PFSK-1 (cell line): Measurements from ENCODE around the gene CNIH2.

ENCODE experiments used
- FOXP2 ChIP-seq: optimal IDR thresholded peaks from 2 replicates; pipeline ENCODE3; 2011; ENCODE audit warnings: borderline replicate concordance, control low read depth, inconsistent platforms; ENCODE audit not compliant: insufficient read depth; ENCODE audit errors: extremely low read length, extremely low read depth
- POLR2AphosphoS5 ChIP-seq: IDR thresholded peaks from 2 replicates; pipeline ENCODE4 v1.6.1; 2012; ENCODE audit warnings: low read depth, mild to moderate bottlenecking, control low read depth, low read length, moderate library complexity
- SIN3A ChIP-seq: IDR thresholded peaks from 2 replicates; pipeline ENCODE4 v1.6.1; 2012; ENCODE audit warnings: mild to moderate bottlenecking, low read length, moderate library complexity, borderline replicate concordance; ENCODE audit not compliant: insufficient read depth
- TAF1 ChIP-seq: IDR thresholded peaks from 2 replicates; pipeline ENCODE4 v1.6.1; 2012; ENCODE audit warnings: low read length, control low read depth, borderline replicate concordance; ENCODE audit not compliant: insufficient read depth
- TF ChIP-seq, protein P1 (sequence below), 2 experiments: IDR thresholded peaks; 2 replicates each; pipeline versions ENCODE4 v1.6.1 to v1.8.0; 2011 to 2012; ENCODE audit warnings: low read depth in 2 of 2, low read length in 2 of 2, control low read depth in 1 of 2, inconsistent platforms in 1 of 2, mild to moderate bottlenecking in 1 of 2, moderate library complexity in 1 of 2; ENCODE audit not compliant: insufficient read depth in 1 of 2

Gene CNIH2

DNA sequence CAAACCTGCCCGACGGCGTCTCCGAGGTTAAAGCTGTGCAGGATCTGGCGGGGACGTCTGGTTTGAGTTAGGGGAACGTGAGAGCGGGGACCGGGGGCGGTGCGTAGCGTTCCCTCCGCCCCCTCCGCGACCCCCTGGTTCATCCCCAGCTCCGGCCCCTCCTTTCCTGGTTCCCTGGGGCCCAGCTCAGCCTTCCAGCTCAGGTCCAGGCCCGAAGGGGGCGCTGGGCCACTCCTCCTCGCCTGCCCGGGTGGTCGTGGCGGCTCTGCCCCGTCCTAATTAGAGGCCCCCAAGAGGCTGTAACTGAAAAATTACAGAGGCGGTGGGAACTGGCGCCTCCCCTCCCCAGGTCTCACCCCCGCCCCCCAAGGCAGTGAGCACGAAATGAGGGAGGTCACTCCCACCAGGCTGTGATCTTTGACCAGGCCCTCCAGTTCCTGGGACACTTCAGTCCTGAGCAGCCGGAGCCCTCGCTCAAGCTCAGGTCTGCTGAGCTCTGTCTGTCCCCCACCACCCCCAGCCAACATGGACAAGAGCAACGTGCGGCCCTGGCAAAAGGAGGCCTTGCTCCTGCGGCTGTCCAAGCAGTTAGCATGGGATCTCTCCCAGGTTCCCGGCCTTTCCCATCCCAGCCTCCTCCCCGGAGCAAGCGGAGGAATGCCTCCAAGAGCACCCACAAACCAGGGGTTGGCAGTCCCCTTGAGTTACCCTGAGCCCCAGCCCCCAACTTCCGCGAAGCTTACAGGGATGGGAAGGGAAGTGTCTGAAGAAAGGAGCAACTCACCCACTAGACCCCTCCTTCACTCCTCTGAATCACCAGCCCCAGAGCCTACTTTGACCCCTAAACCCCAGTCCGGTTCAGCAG is 35.6 kb downstream of the CNIH2 start:
- no peak for TF ChIP-seq FOXP2
- TF ChIP-seq POLR2AphosphoS5: no peak
- TF ChIP-seq, protein P1, sequence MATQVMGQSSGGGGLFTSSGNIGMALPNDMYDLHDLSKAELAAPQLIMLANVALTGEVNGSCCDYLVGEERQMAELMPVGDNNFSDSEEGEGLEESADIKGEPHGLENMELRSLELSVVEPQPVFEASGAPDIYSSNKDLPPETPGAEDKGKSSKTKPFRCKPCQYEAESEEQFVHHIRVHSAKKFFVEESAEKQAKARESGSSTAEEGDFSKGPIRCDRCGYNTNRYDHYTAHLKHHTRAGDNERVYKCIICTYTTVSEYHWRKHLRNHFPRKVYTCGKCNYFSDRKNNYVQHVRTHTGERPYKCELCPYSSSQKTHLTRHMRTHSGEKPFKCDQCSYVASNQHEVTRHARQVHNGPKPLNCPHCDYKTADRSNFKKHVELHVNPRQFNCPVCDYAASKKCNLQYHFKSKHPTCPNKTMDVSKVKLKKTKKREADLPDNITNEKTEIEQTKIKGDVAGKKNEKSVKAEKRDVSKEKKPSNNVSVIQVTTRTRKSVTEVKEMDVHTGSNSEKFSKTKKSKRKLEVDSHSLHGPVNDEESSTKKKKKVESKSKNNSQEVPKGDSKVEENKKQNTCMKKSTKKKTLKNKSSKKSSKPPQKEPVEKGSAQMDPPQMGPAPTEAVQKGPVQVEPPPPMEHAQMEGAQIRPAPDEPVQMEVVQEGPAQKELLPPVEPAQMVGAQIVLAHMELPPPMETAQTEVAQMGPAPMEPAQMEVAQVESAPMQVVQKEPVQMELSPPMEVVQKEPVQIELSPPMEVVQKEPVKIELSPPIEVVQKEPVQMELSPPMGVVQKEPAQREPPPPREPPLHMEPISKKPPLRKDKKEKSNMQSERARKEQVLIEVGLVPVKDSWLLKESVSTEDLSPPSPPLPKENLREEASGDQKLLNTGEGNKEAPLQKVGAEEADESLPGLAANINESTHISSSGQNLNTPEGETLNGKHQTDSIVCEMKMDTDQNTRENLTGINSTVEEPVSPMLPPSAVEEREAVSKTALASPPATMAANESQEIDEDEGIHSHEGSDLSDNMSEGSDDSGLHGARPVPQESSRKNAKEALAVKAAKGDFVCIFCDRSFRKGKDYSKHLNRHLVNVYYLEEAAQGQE (IDR thresholded peaks at IDR 0.05; ENCODE audit: insufficient read depth in 1 of 2, low read depth in 2 of 2, low read length in 2 of 2): no peak
- TF ChIP-seq TAF1: no peak
- TF ChIP-seq SIN3A: no peak

DNA sequence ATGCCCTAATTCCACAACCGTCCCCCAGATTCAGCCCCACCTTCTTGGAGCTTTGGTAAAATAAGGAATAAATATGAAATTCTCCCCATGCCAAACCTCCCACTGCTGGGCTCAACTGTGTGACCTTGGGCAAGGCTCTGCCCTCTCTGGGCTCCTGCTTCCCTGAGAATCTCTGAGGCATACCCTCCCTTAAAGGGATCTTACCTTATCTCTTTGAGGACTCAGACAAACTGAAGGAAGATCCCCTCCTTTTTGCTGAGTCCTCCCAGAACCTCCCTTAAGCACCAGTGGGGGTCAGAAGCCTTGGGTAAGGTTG is 36.2 kb downstream of the CNIH2 start:
- TF ChIP-seq, protein P1 (IDR thresholded peaks at IDR 0.05; ENCODE audit: insufficient read depth in 1 of 2, low read depth in 2 of 2, low read length in 2 of 2): no peak
- TF ChIP-seq TAF1: no peak
- TF ChIP-seq SIN3A: no peak
- no peak for TF ChIP-seq FOXP2
- no peak for TF ChIP-seq POLR2AphosphoS5

DNA sequence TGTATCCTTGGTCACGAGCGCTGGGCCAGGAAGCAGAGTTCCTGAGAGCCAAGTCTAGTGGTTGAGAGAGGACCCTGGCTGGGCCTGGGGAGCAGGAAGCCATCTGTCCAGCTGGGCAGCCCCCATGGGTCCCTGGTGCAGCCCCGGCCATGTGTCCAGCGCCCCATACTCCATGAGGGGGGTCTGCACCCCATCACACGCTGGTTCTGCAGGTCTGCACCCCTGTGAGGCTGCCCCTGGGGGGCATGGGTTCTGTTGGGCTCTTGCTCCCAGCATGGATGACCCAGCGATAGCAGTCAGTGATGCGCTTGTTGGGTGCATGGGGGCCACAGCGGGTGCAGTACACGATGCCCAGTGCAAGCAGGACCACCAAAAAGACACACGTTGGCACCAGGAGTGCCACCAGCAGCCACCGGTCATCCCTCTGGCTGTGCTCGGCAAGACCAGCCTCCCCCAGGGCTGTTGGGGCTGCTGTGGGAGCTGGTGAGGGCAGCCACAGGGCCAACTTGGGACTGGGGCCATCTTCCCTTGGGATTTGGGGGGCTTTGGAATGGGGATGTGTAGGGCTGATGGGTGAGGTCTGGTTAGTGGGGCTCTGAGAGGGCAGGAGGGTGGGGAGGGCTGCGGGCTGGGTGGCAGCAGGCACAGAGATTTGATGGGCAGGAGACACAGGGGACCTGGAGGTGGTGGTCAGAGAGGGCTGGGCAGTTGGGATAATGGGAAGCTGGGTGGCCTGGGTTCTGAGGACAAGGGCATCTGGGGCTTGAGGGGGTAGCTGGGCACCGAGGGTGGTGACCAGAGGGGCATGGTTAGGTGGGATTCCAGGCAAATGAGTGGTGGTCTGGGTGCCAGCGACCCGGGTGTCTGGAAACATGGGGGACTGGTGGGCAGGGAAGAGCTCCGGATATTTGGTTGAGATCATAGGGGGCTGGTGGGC is 36.9 kb downstream of the CNIH2 start:
- no peak for TF ChIP-seq POLR2AphosphoS5
- TF ChIP-seq, protein P1 (IDR thresholded peaks at IDR 0.05; ENCODE audit: insufficient read depth in 1 of 2, low read depth in 2 of 2, low read length in 2 of 2): no peak
- no peak for TF ChIP-seq SIN3A
- no peak for TF ChIP-seq FOXP2
- TF ChIP-seq TAF1: no peak

DNA sequence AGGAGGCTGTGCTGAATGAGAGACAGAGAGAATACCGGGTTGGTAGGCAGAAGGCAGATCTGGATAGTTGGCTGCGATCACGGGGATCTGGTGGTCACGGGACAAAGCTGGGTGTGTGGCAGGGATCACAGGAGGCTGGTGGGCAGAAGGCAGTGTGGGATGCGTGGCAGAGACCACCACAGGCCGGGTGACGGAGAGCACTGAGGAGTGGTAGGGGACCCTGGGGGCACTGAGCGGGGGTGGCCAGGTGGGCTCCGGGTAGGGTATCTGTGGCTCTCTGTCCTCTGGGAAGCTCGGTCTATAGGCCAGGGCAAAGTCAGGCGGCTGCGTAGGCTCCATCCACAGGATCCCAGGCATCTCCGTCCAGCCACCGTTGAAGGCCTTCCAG is 37.5 kb downstream of the CNIH2 start:
- no peak for TF ChIP-seq FOXP2
- TF ChIP-seq POLR2AphosphoS5: no peak
- TF ChIP-seq TAF1: no peak
- TF ChIP-seq SIN3A: no peak
- TF ChIP-seq, protein P1 (IDR thresholded peaks at IDR 0.05; ENCODE audit: insufficient read depth in 1 of 2, low read depth in 2 of 2, low read length in 2 of 2): no peak
